Non-pigmented ciliary epithelial cell (primary cell): Measurements from ENCODE around the gene GPRIN1.
"Not testable (repeated sequence)": the region's sequence is repeated elsewhere in the genome, so short reads cannot be mapped to it uniquely, and the experiment has no call there.

Source experiments
- DNase-seq: peaks from one replicate; pipeline ENCODE4 v3.0.0-alpha.2; 2010; ENCODE audit warnings: low read depth

GPRIN1 gene

DNA sequence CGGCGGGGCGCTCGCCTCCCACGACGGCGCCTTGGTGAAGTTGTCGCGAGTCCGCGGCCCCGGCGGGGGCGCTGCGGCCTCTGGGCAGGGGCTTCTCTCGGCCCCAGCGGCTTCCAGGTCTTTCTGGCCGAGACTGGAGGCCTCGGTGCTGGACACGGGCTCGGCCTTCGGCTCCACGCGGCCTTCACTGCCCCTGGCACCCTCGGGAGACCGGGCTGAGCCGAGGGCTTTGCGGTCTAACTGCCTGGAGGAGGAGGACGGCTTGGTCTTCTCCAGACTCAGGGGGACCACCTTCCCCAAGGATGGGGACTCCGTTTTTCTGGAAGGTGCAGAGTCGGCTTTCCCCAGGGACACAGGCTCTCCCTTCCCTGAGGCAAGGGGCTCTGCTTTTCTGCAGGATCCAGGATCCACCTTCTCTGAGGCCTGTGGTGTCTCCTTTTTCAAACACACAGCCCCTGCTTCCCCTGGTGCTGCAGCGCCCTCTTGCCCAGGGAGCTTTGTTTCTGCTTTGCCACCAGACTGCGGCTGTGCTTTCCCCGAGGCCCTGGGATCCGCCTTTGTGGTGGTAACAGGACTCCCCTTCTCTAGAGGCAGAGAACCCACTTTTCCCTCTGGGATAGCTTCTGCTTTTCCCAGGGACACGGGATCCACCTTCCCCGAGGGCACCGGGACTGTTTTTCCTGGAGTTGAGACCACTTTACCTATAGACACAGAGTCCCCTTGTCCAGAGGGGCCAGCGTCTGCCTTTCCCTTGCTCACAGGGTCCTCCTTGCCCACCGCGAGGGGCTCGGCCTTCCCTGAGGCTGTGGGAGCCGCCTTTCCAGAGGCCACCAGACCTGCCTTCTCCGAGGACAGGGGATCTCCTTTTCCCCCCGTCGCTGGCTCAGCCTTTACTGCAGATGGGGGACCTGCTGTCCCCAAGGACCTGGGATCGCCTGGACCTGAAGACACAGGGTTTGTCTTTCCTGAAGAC lies 12.3 kb downstream of the GPRIN1 start:
- DNase-seq: no peak

DNA sequence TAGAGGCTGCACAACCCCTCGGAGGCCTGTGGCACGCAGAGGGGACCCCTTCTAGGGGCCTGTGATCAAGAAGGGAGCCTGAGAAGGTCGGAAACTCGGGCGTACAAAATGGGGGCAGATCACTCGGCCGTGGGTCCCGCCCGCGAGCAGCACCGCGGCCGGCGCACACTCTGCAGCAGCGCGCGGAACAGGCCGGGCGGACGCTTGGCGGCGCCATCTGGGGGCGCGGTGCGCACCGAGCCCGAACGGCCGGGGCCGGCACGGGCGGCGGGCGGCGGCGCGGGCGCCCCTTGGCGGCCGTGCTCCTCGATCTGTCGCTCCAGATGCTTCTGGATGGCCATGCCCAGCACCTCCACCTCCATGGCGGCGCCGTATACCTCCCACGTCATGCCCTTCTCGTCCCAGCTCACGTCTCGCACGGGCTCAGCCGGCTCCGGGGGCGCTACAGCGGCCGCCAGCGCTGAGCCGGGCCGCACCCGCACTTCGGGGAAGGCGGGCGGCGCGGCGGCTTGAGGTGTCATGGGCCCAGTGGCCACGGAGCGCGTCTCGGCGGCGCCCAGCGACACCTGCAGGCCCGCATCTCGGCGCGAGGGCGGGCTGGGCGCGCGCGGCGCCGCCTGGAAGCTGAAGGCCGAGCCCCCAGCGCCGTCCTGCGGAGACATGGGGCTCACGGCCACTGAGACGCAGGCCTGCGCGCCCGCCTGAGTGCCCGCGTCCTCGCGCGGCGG lies 13.1 kb downstream of the GPRIN1 start:
- DNase-seq: no peak

DNA sequence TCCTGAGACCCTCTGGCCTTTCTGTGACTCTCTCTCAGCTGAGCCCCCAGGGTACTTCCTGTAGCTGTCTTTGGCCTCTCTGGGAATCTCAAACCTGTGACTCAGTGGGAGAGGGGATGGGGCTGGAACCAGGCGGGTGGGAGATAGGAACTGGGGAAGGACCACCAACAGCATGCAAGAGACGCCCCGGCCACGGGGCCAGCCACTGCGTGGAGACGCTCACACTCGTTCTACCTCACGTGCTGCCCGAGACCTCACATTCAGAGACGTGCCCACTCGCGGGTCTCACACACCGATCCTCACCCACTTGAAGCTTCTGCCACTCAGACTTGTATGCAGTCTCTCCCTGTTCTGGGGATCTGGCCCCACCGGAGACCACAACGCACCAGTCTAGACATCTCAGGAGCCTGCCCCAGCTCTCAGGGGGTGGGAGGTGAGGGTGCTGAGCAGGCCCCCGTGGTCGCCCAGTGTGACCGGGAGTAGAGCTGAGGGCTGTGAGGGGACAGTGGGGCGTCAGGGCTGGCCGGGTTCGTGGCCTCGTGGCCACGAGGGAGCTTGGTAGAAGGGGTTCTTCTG lies 13.8 kb downstream of the GPRIN1 start:
- DNase-seq: no peak

DNA sequence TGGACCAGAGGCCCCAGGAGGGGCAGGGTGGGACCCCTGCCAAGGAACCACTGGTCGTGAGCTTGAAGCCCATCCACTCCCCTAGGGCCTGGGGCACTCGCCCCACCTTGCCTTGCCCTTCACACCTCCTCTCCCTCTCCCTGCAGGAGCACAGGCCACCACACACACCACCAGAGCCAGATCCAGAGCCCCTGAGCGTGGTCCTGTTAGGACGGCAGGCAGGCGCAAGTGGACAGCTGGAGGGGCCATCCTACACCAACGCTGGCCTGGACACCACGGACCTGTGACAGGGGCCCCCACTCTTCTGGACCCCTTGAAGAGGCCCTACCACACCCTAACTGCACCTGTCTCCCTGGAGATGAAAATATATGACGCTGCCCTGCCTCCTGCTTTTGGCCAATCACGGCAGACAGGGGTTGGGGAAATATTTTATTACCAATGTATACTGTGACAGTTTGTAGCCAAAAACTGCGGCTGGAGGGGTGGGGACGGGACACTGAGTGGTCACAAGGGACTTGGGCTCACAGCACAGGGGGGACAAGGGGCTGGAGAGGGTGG lies 14.5 kb downstream of the GPRIN1 start:
- no peak for DNase-seq

DNA sequence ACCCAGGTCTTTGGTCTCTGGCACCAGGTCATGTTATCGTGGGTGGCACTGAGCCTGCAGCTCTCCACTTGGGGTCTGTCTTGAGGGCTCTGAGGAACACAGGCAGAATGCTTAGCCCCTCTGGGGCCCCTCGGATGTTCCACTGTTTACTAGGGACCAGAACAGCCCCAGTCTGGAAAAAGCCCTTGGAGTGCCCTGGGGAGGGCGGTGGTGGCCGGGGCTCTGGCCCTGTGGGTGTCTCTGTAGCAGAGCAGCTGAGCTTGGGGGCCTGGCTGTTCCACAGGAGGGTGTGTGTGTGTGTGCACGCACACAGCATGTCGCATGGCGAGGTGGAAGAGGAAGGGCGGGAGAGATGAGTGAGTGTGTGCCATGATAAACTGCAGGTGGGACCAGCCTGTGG lies 15.4 kb downstream of the GPRIN1 start:
- DNase-seq: no peak

DNA sequence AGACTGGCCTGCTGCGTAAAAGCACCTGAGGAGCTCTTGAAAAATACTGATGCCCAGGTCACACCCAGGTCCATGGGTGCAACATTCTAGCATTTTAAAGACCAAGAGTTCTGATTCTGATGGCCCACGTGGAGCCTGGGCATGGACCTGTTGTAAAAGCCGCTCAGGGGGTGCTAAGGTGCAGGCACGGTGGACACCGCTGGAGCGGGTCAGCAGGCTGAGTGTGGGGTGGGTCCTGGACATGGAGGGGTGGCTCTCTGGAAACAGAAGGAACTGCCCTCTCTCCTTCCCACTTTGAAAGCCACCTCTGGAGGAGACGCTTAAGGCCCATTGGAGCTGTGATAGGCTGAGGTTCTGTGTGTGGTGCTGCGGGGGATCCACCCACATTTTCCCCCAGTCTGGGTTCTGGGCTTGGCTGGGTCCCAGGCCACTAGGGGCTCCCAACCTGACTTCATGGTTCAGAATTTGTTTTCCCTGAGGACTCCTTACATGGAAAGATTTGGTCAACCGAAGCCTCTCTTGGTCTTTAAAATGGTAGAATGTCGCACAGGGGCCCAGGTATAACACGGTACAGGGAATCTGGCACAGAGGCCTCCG lies 16.6 kb downstream of the GPRIN1 start:
- no peak for DNase-seq

DNA sequence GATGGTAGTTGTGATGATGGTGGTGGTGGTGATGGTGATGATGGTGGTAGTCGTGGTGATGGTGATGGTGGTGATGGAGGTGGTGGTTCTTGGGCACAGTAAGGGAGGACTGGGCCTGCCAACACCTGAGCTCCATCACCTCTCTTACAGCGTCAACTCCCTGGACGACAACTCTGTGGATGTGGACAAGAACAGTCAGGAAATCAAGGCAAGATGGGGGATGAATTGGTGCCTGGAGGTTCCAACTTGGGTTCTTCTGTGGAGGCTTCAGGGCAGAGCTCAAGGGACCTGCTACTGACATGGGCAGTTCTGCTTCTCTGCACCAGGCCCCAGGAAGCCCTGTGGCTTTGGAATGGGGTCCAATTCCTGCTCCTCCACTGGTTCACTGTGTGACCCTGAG lies 17.4 kb downstream of the GPRIN1 start:
- DNase-seq: no peak

DNA sequence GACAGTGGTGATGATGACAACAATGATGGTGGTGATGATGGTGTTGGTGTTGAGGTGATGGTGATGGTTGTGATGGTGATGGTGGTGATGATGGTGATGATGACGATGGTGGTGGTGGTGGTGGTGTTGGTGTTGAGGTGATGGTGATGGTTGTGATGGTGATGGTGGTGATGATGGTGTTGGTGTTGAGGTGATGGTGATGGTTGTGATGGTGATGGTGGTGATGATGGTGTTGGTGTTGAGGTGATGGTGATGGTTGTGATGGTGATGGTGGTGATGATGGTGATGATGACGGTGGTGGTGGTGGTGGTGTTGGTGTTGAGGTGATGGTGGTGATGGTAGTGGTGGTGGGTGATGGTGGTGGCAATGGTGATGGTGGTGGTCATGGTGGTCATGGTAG lies 18.3 kb downstream of the GPRIN1 start:
- not testable (repeated sequence) for DNase-seq

DNA sequence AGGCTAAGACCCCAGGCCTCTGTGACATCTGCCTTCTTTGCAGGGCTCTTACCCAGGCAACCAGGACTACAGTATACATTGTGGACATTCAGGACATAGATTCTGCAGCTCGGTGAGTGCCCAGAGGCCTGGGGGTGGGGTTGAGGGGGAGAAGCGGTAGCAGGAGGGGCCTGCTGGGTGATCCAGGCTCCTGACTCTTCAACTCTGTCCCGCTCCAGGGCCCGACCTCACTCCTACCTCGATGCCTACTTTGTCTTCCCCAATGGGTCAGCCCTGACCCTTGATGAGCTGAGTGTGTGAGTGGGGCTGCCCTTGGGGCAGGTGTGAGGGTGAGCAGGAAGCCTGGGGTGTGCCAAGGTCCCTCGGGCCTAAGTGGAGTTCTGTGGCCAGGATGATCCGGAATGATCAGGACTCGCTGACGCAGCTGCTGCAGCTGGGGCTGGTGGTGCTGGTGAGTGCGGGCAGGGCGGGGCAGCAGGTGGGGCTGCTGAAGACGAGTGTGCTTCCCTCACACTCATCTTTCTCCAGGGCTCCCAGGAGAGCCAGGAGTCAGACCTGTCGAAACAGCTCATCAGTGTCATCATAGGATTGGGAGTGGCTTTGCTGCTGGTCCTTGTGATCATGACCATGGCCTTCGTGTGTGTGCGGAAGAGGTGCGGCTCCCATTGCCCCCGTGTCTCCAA lies 19.8 kb downstream of the GPRIN1 start:
- DNase-seq: no peak

DNA sequence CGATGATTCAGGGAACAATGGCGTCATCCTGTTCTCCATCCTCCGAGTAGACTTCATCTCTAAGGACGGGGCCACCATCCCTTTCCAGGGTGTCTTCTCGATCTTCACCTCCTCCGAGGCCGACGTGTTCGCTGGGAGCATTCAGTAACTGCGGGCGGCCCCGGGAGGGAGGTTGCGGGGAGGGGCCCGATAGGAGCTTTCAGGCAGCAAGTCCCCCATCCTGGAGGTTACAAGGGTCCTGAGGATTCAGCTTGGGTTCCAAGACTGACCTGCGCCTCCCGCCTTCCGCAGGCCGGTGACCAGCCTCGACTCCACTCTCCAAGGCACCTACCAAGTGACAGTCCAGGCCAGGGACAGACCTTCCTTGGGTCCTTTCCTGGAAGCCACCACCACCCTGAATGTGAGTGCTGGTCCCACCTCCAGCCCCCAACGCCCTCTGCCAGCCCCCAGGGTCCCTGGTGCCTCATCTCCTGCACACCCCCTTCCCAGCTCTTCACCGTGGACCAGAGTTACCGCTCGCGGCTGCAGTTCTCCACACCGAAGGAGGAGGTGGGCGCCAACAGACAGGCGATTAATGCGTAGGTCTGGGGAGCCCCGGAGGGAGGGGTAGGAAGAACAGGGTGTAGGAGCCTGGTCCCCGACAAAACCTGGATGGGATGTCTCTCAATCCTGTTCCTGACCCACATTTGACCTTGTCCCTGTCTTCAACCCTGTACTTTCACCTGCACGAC lies 20.8 kb downstream of the GPRIN1 start:
- no peak for DNase-seq

DNA sequence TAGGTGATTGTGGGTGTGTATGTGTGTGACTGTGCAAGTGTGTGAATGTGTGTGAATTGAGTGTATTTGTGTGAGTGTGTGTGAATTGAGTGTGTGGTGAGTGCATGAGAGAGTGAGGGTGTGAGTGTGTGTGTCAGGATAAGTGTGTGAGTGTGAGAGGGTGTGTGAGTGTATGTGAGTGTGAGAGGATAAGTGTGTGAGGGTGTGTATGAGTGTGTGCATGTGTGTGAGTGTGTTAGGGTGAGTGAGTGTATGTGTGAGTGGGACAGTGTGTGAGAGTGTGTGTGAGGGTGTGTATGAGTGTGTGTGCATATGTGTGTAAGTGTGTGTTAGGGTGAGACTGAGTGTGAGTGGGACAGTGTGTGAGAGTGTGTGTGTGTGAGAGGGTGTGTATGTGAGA lies 21.7 kb downstream of the GPRIN1 start:
- no peak for DNase-seq

DNA sequence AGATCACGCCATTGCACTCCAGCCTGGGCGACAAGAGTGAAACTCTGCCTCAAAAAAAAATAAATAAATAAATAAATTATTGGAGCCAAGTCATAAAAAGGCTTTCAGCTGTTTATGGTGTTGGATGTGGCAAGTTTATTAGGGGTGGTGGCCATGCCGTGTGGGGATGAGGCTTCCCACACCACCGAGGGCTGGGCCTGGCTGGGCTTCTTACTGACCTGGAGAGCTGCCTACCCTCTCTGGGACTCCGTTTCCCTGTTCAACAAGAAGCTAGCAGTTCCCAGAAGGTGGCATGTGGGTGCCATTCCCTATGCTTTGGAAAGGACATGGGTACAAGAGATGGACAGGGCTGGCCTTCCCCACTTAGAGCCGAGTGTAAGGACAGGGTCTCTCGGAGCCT lies 22.6 kb downstream of the GPRIN1 start:
- DNase-seq: no peak

DNA sequence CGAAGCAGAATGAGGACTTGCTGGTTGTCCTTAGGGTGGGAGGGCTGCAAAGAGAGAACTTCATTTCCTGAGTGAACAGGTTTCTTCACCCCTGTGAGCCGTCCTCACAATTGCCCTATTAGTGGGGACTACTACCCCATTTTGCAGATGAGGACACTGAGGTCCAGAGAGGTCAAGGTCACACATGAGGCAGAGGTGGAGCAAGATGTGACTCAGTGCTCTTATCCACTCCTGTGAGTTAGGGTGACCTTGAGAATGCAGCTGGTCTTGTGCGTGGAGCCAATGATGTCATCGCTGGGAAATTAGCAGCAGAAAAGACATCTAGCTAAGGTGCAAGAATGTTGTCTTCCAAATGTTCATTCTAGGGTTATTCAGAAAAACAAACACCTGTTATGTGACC lies 26.9 kb downstream of the GPRIN1 start:
- no peak for DNase-seq

DNA sequence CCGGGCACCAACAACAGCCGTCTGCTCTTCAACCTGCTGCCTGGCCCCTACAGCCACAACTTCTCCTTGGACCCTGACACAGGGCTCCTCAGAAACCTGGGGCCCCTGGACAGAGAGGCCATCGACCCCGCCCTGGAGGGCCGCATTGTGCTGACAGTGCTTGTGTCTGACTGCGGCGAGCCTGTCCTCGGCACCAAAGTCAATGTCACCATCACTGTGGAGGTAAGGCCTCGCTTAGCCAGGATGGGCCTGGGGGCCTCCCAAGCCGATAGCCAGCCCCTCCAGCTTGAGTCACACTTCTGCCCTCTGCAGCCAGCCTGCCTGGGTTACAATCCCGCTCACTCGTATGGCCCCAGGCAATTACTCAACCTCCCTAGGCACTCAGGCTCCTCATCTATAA lies 28.6 kb downstream of the GPRIN1 start:
- DNase-seq: no peak

DNA sequence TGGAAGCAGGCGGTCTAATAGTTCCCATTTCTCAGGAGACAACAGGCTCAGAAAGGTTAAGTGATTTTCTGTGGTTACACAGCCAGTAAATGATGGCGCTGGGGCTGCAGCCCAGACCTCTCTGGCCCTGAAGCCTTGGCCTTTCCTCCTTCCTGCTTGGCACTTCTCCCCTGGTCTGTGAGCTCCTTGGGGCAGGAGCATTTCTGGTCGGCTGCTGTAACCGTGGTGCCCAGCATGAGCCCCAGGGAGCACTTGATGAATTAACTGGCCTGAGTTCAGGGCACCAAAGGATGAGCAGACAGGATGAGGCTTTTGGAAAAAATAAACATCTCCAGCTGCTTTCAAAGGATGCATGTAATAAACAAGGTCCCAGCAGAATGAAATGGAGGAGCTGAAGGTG lies 30.6 kb downstream of the GPRIN1 start:
- DNase-seq: no peak

DNA sequence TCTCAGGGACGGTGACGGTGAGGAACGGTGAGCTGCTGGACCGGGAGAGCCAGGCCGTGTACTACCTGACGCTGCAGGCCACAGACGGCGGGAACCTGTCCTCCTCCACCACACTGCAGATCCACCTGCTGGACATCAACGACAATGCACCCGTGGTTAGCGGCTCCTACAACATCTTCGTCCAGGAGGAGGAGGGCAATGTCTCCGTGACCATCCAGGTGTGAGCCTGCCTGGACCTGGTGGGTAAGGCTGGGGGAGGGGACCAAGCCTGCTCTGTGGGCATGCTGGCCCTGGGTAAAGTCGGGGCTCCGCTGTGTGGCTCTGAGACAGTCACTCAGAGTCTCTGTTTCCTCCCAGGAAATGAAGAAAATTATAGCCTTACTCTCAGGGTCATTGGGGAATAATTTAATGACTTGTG lies 31.6 kb downstream of the GPRIN1 start:
- no peak for DNase-seq

DNA sequence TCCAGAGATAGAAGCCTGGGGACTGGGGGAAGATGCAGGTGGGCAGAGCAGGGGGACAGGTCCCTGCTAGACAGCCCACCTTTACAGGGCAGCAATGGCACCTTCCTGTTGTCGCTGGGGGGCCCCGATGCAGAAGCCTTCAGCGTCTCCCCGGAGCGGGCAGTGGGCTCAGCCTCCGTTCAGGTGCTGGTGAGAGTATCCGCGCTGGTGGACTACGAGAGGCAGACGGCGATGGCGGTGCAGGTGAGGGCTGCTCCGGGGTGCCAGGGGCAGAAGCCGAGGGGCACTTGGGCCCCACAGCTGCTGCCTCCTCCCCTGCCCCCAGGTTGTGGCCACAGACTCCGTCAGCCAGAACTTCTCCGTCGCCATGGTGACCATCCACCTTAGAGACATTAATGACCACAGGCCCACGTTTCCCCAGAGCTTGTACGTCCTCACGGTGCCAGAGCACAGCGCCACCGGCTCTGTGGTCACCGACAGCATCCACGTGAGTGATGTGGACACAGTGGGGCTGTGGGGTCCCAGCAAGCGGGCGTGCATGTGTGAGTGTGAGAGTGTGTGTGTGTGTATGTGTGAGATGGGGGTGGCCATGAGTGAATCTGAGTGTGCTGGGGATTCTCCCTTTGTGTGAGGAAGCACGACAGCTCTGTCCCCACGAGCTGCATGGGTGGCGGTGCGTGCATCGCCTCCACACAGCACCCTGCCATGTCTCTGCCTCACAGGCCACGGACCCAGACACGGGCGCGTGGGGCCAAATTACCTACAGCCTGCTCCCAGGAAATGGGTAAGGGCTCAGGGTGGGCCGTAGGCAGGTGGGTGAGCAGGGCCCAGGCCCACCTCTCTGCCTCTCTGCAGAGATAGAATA lies 32.4 kb downstream of the GPRIN1 start:
- DNase-seq: no peak

DNA sequence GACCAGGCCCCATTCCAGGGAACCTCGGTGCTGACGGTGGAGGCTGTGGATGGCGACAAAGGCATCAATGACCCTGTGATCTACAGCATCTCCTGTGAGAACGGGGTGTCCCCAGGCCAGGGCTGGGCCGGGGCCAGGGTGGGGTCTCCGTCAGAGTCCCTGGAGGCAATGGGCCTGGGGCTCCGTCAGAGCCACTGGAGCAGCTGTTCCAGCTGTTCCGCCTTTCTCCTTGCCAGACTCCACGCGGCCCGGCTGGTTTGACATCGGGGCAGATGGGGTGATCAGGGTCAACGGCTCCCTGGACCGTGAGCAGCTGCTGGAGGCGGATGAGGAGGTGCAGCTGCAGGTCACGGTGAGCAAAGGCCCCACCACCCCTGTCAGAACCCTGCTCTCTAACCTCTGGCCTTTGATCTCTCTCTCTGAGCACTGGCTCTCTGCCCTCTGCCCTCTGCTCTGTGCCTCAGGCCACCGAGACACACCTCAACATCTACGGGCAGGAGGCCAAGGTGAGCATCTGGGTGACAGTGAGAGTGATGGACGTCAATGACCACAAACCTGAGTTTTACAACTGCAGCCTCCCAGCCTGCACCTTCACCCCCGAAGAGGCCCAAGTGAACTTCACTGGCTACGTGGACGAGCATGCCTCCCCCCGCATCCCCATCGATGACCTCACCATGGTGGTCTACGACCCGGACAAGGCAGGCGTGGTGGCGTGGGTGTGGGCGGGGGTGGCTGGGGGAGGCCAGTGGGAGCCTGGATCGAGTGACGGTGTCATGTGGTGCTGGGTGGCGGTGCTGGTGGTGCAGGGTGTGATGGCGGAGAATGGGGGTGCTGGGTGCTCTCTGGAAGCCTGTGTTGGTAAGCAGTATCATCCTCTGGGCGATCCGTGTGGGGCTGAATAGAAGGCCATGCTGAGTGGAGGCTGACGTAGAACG lies 34.2 kb downstream of the GPRIN1 start:
- DNase-seq: no peak

DNA sequence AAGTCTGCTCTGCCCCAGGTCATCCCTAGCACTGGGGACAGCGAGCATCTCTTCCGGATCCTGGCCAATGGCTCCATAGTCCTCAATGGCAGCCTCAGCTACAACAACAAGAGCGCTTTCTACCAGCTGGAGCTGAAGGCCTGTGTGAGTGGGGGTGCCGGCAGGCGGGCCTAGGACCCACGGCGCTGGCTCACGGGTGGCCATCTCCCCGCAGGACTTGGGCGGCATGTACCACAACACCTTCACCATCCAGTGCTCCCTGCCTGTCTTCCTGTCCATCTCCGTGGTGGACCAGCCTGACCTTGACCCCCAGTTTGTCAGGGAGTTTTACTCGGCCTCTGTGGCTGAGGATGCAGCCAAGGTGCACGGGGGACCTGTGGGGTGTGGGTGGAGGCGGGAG lies 34.9 kb downstream of the GPRIN1 start:
- no peak for DNase-seq
